HTR-8/SVneo (cell line): ENCODE data around the gene PTTG1.
"Not testable (repeated sequence)": the region's sequence is repeated elsewhere in the genome, so short reads cannot be mapped to it uniquely, and the experiment has no call there.

Experiments used
- DNase-seq: peaks from one replicate; pipeline ENCODE4 v3.0.0; 2011; ENCODE audit warnings: low spot score, mixed read lengths; ENCODE audit not compliant: insufficient read length
- FAIRE-seq: peaks from 2 replicates; lab custom pipeline; 2011; peaks lifted over from hg19 to GRCh38; lab: Jason Lieb, UNC

The PTTG1 gene

DNA sequence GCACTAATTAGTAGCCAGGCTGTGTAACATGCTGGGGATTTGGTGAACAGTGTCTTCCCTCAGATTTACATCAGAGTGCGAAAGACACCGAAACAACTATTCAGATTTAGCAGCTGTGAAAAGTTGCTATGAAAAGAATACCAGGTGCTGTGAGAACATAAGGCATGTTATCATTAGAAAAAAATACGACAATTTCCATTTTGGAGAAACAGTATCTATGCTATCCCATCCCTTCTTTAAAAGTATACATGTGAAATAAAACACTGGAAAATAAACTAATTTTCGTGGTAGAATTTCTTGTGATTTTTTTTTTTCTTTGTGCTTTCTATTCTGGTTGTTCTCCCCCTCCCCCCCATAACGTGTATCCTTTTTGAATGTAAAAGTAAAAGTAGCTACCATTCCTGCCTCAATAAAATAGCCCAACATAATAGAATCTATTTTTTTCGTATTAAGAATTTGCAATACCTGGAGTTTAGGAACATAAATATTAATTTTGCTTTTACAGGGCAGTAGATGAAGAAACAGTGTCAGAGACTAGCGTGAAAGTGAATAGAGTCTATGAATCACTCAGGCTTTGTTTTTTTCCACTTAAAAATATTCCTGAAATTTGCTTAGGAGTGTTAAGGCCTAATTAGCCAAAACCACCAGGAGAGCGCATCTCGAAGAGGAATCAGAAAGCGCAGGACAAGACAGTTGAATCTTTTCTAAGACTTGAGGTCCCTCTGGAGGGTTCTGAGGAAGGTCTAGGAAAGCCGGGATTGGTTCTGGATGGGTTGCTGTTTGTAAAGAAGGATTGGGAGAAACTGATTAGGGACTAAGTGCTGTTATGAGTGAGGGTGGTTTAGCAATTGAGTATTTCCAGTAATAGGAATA is 2.0 kb upstream of the PTTG1 start:
- FAIRE-seq = no peak
- DNase-seq = no peak

DNA sequence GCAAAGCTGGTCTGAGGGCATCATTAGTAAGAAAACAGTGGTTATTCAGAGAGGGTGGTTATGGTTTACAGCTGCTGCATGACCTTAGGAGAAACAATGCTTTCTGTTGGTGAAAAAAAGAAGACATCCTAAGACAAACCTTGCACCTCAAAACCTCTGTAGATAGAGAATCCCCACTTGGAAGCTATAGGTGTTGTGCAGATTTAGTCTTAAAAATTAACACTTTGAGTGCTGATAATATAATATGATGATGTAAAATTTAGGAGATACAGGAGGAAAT is 1.4 kb upstream of the PTTG1 start:
- no peak for DNase-seq
- no peak for FAIRE-seq

DNA sequence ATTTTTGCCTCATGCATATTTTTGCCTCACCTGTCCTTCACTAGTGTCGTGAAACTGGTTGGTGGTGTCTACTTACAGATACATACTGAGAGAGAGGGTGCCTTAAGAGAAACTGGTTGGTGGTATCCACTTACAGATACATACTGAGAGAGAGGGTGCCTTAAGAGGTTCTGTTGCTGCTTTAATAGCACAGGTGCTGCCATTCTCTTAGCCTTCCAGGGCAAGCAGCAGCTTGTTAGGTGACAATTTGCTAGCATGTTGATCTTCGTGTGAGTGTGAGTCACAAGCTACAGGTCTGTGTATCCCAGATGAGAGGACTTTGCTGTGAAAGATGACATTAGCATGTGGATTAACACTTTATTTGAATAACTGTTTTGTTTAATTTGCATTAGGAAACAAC is 1.4 kb downstream of the PTTG1 start:
- DNase-seq = no peak
- no peak for FAIRE-seq

DNA sequence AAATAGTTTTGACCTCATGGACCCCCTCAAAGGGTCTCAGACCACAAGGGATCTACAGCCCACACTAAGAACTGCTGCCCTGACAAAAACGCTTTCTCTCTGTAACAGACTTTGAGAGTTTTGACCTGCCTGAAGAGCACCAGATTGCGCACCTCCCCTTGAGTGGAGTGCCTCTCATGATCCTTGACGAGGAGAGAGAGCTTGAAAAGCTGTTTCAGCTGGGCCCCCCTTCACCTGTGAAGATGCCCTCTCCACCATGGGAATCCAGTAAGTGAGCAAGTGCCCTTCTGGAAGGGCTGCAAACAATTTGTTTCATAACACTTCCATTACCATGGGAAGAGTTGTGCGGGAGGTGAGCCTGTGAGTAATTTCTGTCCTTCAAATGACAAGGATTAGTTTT is 6.0 kb downstream of the PTTG1 start:
- no peak for DNase-seq
- FAIRE-seq = no peak

DNA sequence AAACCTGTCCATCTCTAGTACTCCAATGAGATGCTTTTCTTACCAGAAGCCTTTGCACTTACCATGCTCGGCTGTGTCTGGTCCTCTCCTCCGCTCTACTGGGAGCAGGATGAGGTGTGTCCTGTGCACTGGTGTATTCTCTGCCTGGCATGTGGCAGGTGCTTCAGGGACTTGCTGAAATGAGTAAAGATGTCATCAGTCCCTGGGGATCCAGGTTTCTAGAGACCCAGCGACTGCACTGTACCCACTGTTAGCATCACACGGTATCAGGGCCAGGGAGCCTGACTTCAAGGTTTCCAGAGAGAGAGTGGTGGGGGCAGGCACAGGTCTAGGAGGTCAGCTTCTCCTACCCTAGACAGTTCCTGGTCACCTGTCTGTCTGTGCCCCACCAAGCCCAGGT is 10.5 kb downstream of the PTTG1 start:
- DNase-seq (no peak), FAIRE-seq (no peak)

DNA sequence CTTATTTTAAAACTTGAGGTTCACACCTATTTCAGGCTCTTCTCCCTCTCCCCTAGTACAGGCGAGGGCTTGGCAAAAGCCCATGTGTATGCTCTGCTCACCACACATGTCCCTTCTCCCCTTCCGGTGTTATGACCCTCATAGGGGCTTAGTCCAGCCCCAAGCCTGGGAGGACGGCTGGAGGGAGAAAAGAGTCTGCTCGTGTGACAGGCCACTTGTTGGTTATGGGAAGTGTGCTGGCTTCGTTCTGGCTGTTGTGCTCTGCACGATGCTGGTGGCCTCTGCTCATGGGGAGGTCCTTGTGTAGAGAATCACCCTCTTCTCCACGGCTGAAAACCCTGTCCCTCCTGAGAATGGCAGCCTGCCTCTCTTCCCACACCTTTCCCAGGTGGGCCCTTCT is 11.1 kb downstream of the PTTG1 start:
- DNase-seq = no peak
- FAIRE-seq = no peak

DNA sequence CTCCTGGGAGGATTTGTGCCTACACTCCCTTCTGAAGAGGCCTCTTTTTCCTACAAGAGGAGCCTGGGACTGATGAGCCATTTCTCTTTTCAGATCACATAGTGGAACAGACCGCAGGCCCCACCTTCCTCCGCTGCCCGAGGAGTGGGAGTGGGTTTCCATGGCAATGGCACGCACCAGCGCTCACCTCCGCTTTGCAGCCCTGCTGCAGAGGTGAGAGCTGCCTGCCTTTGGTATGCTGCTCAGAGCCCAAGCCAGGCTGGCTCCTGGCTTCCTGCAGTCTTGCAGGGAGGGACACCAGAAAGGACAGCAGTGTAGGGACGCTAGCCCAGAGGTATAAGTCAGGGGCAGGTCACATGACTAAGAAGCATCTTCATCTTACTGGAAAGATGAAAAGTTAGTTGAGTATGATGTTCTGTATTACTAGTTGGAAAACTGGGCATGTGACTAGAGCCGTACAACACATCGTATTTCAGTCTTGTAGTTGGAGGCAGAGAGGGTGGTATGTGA is 12.4 kb downstream of the PTTG1 start:
- no peak for FAIRE-seq

DNA sequence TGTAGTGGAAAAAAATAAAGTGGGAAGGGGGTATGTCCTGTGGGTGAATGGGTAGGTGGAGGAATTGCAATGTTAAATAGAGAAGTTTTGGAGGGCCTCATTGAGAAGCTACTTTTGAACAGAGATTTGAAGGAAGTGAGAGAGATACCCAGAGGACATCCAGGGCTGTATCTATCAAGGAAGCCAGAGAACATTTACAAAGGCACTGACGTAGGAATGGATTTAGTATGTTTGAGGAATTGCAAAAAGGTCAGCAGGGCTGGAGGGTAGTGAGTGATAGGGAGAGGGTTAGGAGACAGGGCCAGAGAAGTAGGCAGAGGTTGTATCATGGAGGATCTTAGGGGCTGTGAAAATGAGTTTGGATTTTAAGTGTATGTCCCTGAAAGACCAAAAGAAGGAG is 13.9 kb downstream of the PTTG1 start:
- DNase-seq (no peak), FAIRE-seq (no peak)

More for the DNA sequence above, 12.4 kb downstream of the PTTG1 start:
- no peak for DNase-seq

DNA sequence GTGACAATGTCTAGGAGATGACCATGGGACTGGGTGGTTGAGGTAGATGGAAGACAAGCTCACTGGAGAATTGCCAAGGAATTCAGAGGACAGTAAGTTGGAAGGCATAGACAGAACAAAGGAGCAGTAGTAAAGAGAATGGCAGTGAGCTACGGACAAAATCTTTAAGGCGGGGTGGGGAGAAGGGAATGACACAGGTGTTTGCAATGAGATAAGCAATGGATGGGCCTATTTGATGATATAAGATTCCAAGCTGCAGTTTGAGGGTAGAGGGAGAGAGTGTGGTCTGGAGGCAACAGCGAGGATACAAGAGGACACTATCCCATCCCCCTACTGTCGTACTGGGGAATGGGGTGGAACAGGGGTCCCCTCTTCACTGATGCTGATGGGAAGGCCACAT is 14.4 kb downstream of the PTTG1 start:
- FAIRE-seq (no peak), DNase-seq (no peak)

DNA sequence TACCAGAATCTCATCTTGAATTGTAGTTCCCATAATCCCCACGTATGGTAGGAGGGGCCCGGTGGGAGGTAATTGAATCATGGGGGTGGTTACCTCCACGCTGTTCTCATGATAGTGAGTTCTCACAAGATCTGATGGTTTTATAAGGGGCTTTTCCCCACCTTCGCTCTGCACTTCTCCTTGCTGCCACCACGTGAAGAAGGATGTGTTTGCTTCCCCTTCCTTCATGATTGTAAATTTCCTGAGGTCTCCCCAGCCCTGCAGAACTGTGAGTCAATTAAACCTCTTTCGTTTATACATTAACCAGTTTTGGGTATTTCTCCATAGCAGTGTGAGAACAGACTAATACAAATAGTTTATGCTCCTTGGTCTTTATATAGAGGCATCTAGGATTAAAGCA is 15.0 kb downstream of the PTTG1 start:
- DNase-seq, FAIRE-seq: not testable (repeated sequence)

DNA sequence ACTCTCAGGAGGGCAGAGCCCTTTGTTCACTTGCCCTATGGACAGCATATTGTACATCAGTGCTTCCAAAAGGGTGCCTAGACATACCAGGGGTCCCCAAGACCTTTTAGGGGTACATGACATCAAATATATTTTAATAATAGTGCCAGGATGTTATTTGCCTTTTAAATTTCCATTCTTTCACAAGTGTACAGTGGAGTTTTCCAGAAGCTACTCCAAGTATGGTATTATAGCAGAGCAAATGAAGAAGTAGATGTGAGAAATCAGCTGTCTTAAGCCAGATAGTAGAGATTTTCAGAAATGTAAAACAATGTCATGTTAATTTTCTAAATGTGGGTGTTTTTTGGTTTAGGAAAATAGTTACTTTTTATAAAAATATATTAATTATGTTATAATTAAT is 15.6 kb downstream of the PTTG1 start:
- DNase-seq = no peak
- no peak for FAIRE-seq

DNA sequence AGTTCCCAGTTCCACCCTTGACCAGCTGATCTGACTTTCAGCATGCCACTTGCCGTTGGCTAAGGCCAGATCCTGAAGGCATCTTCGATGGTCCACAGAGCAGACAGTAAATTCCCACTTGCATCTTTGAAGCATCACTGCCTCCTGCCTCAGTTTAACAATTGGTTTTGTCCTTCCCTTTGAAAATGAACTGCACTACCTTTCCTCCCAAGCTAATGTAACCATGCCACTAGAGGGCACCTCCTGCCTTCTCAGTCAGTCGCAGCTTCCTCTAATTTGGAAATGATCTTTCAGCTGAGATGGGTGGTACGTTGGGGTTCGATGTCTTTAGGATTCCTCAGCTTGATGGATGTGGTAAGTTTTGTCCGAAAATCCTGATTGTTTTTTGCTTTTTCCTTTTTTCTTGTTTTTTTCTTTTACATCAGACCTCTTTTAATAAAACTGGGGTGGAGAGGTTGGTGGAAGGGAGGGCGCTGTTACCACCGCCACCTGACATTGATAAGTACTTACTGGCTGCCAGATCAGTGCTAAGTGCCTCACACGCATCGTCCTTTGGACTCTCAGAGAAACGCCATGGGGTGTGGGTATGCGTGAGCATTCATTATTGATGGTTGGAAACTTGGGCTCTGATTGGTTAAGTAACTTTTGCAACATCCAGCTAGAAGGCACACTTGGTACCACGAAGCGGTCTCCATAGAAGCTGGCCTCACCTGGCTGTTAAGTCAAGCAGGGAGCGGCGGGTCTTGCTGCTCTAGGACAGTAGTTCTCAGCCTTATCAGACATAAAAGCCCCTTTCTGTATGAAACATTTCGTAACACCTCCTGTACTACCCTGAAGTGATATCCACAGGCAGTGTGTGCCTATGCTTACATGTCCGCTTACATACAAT is 16.9 kb downstream of the PTTG1 start:
- FAIRE-seq (peak; percentile 75), DNase-seq (peak; percentile 60)

DNA sequence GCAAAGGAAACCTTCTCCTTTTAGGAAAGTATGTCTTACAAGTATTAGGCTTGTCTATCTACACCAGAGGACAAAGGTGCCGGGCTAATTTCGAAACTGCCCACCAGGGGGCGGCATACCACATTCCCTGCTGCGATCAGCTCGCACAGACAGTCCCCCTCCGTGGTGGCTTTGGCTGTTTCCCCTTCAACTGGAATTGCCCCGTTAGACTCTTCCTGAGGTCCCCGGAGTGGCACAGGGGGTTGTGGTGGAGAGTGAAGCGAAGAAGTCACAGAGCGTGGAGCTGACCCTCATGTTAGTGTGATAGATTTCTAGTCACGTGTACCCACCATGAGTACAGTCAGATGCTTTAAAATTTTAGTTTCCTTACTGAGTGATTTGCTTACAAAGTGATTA is 17.5 kb downstream of the PTTG1 start:
- peak; percentile 86 for FAIRE-seq
- DNase-seq = peak; percentile 89

DNA sequence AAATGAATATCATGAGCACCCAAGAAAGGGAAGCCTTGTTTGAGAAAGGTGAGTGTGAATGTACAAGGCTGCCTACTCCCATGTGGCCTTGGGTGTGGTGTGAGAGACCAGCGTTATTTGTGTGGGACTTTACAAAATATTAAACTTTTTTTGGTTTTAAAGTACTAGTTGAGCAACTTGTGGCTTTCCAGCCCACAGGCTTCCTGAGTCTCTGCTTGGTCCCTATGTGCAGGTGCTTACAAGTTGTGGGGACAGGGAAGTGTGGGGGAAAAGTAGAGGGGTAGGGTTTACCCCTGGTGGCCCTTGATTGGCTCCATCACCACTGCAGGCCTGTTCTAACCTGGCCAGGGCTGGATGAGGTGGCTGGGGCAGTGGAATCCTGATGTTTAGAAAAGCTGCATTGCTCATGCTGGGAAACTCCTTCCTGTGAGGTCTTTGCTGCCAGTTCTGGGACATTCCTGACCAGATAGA is 19.7 kb downstream of the PTTG1 start:
- DNase-seq (no peak), FAIRE-seq (no peak)

DNA sequence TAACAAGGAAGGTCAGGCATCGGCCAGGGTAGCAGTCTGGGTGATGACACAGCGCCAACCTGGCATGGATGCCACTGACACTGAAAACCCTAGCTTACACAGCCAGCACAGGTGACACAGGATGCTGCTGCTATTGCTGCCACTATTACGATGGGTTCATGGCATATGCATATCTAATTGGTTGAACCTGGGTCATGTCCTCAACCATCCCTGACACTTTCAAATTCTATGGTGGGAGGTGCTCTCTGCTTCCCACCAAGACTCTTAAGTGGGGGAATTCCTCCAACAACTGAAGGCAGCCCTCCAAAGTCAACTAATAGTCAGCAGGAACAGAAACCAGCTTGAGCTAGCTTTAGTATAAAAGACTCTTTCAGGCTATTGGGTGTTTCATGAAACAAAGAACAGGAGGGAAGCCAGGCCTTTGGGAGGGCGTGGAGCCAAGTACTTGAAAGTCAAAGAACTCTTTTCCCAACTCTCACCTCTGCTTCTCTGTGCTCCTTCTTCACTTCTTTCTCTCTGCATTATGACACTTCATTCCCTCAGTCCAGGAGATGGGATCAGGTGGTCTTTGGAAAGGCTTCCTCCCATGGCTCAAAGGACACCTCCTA is 21.3 kb downstream of the PTTG1 start:
- no peak for DNase-seq
- FAIRE-seq = no peak

DNA sequence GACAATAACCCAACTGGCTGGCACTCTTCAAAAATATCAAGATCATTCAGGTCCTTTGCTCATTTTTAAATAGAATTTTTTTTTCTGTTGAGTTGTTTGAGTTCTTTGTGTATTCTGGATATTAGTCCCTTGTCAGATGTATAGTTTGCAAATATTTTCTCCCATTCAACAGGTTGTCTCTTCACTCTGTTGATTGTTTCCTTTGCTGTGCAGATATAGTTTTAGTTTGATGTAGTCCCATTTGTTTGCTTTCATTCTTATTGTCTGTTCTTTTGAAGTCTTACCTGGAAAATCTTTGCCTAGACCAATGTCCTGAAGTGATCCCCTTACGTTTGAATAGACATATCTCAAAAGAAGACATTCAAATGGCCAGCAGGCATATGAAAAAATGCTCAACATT is 22.8 kb downstream of the PTTG1 start:
- FAIRE-seq (no peak), DNase-seq (no peak)

DNA sequence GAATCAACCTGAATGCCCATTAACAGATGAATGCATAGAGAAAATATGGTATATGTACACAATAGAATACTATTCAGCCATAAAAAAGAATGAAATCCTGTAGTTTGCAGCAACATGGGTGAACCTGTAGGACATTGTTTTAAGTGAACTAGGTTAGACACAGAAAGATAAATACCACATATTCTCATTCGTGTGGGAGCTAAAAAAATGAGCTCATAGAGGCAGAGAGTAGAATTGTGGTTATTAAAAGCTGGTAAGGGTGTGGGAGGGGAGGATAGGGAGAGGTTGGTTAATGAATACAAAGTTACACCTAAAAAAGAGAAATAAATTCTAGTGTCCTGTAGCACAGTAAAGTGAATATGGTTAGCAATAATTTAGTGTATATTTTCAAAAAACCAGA is 23.5 kb downstream of the PTTG1 start:
- FAIRE-seq (no peak), DNase-seq (no peak)

DNA sequence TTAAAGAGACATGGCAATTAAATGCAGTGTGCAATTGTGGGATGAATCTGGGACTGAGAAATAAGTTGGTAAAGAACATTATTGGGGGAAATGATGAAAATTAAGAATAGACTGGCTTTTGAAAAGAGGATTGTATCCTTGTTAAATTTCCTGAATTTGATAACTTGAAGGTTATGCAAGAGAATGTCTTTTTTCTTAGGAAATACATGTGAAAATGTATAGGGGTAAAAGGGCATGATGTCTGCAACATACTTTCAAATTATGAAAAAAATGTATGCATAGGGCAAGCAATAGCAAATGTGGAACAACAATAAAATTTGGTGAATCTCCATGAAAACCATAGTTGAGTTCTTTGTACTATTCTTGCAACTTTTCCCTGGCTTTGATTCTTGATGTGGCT is 24.1 kb downstream of the PTTG1 start:
- DNase-seq = no peak
- FAIRE-seq = no peak

DNA sequence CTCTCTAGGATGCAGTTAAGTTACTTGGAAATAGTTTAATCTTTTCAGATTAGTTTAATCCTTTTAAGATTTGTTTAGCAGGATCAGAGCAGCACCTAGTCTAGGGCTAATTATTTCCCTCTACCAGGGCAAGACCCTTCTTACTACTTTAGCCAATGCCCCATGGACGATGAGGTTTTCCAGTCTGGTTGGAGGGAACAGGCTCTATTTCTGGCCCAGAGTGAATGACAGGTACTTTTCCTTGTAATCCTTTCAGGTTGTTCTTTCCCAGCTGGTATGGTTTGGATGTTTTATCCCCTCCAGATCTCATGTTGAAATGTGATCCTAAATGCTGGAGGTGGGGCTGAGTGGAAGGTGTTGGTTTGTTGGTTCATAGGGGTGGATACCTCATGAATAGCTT is 27.2 kb downstream of the PTTG1 start:
- FAIRE-seq (peak; percentile 36), DNase-seq (no peak)

DNA sequence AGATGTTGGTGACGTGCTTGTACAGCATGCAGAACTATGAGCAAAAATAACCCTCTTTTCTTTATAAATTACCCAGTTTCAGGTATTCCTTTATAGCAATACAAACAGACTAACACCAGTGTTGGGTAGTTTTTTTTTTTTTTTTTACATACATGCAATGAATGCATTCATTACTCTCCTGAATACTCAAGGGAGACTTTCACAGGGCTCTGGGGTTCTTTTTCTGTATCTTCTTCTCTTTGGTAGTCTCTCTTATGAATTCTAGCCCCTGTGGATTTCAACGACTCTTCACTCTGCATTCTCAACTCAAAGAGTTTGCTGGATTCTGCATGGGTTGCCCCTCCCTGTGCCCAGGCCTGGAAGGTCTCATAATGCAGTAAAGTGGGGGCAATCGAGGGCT is 27.8 kb downstream of the PTTG1 start:
- DNase-seq (no peak), FAIRE-seq (no peak)
